Fibroblast of skin of scalp (primary cell): ENCODE measurements around the gene KIAA0586. TPM values are rescaled to one million over a fixed set of nuclear protein-coding genes. Genes with fewer than 3 reads are reported as not detected.
"Not testable (repeated sequence)": the region's sequence is repeated elsewhere in the genome, so short reads cannot be mapped to it uniquely, and the experiment has no call there.

Experiments
- DNase-seq: peaks from one replicate; pipeline ENCODE4 v3.0.0-alpha.2; 2013
- polyA plus RNA-seq, 2 experiments: library from polyadenylated mRNA; unstranded; fragments of 120-200 nt; gene quantifications; one replicate each; pipeline ENCODE4 v1.2.1, GENCODE V29; 2013; ENCODE audit not compliant: insufficient read length in 2 of 2

KIAA0586 gene
- 10.1 TPM for polyA plus RNA-seq (2013, experiment 1 of 2; ENCODE audit: insufficient read length)
- 12.3 TPM for polyA plus RNA-seq (2013, experiment 2 of 2; ENCODE audit: insufficient read length)

DNA sequence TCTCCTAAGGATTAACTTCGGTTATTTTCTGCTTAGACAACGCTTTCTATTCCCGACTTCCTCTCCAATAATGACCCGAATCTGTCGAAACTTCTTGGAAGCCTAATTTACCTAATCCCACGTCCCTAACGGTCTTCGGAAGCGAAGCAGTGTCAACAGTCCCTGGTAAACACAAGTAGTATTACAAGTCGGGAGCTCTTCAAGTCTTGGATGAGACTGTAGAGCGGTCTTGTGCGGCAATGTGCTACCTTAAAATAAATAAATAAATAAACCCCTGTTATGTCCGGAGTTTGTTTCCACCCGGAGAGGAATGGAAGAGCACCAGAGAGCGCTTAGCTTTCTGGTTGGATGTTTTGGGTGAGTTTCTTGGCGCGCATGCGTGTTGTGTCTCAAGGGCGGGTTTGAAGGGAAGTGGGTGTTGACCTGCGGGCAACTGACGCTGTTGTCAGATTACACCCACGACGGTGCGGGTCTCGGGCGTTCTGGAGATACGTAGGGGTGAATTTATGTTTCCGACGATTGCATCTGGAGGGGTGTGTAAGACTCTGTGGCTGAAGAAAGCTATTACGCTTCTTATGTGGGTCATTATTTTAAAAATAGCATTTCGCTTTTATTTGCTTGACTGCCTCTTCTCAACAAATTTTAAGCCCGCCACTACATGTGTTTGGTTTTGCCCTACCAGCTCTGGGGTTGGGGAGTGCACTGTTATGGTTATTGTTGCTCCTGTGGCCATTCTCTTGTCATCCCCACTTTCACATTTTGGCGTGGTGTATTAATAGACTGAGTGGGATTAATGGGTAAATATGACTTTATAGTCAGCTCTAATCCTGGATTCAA, at the start of gene KIAA0586, which contains the start of gene TIMM9:
Gene KIAA0586, plus strand, starts transcription at position 439 of the 837 bp plus-strand sequence. CDS start 546 bp downstream, outside the sequence.
Gene TIMM9, minus strand, starts transcription at position 251 of the 837 bp plus-strand sequence. CDS start 15,586 bp downstream, outside the sequence.
- peak; percentile 99 for DNase-seq

DNA sequence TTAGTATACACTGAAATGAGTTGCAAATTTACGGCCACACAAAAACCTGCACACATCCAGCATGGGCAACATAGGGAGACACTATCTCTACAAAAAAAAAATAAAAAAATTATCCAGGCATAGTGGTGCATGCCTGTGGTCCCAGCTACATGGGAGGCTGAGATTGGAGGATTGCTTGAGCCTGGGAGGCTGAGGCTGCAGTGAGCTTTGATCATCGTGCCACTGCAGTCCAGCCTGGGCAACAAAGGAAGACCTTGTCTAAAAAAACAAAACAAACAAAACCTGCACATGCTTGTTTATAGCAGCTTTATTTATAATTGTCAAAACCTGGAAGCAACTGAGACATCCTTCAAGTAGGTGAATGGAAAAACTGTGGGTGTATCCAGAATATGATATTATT, 36.7 kb upstream of the KIAA0586 start:
- no peak for DNase-seq

DNA sequence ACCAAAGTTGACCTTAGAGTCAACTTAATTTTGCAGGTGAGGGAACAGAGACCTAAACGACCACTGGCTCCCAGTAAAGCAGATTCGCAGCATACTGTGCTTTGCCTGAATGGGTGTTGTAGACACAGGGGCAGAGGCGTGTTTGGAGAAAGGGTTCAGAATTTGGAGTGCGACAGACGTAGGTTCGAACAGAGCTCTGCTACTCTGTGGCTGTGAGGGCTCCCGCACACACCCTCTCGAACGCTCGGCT, 32.0 kb upstream of the KIAA0586 start:
- no peak for DNase-seq

DNA sequence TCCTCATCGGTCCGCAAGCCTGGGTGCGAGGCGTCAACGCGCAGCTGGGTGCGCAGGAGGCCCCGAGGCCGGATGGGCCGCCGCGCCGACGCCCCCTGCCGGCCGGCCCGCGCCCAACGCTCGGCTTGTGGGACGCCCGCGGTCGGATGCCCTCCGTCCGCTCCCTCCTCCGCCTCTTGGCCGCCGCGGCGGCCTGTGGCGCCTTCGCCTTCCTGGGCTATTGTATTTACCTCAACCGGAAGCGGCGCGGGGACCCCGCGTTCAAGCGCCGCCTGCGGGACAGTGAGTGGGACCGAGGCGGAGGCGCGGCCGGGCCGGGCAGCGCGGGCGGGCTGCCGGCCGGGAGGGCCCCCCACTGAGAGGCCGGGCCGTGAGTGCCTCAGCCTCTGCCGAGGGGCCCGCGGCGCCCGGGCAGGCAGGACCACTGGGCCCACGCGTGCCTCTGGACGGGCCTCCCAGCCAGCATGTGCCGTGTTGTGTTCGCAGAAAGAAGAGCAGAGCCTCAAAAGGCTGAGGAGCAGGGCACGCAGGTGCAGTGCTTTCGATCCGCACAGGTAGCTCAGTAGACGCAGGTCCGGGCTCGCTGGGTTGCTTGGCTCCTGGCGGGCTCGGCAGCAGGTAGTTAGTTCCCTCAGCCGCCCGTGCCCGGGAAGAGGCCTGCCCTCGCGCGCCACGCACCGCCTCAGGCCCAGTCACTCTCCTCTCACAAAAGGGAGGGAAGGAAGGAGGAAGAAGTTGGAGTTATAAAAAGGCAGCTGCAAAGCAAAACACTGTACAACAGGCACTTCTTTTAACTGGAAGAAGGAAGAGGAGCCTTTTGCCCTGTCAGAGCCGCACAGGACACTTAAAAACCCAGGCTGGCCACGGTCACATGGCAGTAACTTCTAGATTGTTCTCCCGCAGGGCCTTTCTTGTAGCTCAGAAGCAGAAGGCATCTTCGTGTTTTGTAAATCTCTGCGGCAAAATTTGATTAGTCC, 31.4 kb upstream of the KIAA0586 start, which contains the start of gene TOMM20L:
Gene TOMM20L, plus strand, starts transcription at position 119 of the 977 bp plus-strand sequence. Its CDS starts 28 bp downstream, at position 147.
- DNase-seq: peak; percentile 76

DNA sequence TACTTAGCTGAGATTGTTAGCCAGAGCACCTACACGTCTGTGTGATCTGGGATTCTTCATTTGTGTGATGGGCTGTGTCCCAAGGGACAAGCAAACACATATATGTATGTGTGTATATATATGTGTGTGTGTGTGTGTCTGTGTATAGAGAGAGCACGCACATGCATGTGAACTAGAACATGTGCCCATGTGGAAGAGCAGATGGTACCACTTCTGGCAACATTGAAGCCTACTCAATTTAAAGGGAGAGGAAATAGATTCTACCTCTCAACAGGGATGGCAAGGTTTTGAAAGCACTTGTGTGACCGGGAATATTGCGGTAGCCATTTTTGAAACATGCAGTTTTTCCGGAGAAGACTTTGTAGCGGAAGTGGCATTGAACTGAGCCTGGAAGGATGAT, 30.4 kb upstream of the KIAA0586 start:
- no peak for DNase-seq

DNA sequence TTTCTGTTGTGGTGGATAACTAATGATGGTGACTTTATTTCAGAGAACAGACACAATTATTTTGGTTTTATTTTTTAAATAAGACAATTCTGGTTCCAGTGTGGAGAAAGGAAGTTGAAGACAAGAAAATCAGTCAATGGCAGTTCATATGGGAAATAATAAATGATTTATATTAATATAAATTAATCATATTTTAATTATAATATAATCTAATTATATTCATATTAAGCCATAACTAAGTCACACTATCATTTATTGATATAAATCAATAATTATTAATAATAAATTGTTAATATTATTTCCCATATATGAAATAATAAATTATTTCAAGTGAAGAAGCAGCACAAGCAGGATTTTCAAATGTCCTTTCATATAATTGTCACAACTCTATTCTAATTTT, 29.0 kb upstream of the KIAA0586 start:
- DNase-seq: no peak

DNA sequence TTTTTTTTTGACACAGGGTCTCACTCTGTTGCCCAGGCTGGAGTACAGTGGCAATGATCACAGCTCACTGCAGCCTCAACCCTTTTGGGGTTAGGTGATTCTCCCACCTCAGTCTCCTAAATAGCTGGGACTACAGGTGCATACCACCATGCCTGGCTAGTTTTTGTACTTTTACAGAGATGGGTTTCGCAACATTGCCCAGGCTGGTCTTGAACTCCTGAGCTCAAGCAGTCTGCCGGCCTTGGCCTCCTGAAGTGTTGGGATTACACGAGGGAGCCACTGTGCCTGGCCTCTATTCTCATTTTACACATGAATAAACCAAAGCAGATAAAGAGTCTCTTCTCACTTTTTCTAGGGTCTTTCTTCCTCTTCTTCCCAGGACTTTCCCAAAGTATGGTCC, 28.6 kb upstream of the KIAA0586 start:
- no peak for DNase-seq

DNA sequence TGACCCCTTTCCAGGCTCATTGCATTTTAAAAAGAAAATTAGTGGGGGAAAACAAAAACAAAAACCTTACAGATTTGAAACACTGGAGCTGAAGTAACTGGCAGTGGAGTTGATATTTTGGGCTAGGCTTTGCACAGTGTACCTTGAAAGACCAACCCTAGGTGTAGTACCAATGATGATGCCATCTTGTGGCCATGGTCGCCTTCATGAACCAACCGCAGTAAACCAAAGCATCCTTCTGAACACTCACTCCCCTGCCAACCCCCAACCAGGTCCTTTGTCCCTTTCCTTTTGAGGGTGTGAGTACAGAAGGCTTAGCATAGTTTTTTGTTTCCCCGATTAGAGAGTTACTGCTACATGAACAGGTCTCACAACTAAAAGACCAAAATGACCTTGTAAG, 25.9 kb upstream of the KIAA0586 start:
- DNase-seq: no peak

DNA sequence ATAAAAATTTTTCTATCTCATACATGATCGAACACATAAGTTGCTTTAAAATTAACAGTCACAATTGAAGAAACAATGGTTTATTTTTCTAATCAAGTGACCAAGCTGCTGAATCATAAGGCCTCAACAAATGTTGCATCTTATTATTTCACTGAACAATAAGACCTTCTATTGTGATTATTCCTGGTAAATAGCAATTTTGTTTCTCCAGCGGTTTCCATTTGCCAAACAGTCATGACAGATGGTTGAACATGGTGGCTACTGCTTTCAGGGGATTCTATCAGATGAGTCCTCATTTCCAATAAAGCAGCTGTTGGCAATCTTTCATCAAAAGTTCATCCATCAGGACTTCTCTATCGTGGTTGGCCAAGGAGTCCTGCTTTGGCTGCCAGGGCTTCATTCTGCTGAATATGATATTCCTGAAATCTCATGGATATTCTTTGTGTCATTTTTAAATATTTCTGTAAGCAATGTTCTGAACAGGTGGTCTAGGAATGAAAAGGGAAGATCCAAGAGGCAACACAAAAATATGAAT, 18.8 kb upstream of the KIAA0586 start:
- no peak for DNase-seq

DNA sequence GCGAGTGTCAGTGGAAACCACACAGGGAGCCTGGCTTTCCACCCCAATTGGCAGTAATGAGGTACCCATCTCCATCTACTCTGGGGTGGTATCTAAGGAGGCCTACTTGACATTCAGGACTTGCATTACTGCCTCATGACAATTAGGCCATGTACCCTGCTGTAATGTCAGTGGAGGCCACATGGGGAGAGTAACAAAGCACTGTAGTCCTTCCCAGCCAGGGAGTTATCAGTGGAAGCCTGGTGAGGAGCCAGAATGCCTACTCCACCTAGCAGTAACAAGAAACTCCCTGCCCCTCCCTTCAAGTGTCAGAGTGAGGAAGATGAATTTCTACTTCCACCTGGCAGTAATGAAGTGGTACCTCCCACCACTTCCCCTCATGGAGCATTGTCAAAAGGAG, 12.7 kb upstream of the KIAA0586 start:
- DNase-seq: no peak

DNA sequence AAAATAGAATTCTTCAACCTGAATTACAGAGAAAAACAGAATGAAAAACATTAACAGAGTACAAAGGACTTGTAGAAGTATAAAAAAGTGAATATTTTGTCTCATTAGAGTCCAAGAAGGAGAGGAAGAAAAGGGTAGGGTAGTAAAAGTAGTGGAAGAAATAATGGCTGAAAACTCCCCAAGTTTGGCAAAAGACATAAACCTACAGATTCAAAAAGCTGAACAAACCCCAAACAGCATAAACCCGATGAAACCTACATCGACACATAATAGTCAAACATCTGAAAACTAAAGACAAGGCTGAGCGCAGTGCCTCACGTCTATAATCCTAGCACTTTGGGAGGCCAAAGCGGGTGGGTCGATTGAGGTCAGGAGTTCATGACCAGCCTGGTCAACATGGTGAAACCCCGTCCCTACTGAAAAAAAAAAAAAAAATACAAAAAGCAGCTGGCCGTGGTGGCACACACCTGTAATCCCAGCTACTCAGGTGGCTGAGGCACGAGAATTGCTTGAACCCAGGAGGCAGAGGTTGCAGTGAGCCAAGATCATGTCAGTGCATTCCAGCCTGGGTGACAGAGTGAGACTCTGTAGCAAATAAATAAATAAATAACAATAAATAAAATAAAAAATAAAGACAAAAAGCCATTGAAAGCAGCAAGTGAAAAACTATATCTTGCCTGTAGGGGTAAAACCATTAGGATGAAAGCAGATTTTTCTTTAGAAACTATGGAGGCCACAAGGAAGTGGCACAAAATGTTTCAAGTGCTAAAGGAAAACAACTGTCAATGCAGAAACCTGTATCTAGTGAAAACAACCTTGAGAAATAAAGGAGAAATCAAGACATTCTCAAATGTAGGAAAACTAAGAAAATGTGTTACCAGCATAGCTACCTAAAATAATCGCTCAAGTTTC, 11.6 kb upstream of the KIAA0586 start:
- DNase-seq: no peak

DNA sequence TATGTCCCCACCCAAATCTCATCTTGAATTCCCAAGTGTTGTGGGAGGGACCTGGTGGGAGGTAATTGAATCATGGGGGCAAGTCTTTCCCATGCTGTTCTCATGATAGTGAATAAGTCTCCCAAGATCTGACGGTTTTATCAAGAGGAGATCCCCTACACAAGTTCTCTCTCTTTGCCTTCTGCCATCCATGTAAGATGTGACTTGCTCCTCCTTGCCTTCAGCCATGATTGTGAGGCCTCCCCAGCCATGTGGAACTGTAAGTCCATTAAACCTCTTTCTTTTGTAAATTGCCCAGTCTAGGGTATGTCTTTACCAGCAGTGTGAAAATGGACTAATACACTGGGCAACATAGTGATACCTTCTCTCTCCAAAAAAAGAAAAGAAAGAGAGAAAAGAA, 10.6 kb upstream of the KIAA0586 start:
- not testable (repeated sequence) for DNase-seq

DNA sequence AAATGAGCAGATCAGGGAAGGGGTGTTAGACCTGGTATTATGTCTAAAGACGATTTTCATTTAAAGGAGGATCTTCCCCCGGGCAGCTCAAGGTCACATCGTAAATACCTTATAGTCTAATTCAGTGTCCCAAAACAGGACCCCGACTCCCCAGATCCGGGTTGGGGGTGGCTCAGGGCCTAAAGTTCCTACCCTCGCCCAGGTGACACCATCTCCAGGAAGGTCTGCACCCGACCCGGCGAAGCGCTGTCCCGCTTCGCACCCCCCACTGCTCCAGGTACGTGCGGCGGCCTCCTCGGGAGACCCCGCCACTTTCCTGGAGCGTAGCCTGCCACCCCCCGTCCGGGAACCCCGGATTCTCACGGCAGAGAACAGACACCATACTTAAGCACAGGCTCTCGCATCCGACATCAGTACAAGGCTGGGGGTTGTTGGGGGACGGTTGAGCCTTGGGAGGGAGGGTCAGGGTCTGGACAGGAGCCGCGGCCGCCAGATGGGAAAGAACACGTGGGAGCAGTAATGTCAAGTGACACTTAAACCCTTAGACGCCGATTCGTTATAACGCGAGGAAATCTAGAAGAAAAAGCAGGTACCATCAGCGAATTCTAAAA, 744 bp upstream of the KIAA0586 start:
- peak; percentile 70 for DNase-seq

DNA sequence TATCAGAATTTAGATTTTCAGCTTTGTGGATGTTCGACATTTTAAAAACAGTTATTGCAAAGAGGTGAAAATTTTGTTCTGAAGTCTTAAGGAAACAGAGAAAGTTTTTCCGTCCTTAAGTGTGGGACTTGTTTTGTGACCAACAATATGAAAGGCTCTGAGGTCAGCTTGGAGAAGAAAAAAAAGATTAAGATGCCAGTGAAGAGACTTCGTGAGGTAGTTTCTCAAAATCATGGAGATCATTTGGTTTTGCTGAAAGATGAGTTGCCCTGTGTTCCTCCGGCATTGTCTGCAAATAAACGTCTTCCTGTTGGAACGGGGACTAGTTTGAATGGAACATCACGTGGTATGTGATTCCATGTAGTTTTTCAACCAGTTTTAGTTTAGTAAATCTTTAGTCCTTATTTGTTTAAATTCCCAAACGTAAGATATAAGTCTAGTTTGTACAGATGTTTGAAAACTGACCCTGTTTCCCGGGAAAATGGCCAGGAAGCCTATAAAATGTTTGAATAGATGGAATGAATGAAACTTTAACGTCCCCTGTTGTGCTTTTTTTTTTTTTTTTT, 682 bp downstream of the KIAA0586 start:
- DNase-seq: peak; percentile 49

DNA sequence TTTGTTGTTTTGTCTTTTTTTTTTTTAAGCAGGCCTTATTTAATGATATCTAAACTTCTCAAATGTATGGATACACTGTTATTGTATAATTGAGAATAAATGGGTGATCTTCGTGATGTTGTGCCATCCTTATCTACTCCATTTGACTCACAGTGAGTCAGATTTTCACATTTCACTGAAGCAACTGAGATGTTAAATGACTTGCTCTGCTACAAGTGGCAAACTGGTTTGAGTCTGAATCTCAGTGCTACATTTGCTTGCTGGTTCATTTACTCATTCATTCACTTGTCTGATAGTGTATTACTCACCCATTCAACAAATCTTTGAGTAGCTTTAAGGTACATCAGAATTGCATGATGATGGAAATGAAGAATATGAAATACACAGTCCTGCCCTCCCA, 2.6 kb downstream of the KIAA0586 start:
- DNase-seq: peak; percentile 1

DNA sequence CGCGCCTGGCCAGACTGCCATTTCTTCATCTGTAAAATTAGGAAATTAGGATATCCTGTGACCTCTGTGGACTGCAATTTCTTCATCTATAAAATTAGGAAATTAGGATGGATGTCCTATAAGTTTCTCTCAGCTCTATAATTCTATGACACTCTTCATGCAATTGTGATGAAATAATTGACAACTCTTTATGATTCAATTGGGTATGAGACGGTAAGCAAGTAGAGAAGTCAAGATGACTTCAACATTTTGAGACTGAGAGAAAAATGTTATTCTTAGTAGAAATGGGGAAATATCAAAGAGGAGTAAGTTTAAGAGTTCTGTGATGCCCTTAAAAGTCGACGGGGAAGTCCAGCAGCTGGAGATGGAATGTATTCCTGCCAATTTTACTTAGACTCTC, 12.0 kb downstream of the KIAA0586 start:
- DNase-seq: no peak

DNA sequence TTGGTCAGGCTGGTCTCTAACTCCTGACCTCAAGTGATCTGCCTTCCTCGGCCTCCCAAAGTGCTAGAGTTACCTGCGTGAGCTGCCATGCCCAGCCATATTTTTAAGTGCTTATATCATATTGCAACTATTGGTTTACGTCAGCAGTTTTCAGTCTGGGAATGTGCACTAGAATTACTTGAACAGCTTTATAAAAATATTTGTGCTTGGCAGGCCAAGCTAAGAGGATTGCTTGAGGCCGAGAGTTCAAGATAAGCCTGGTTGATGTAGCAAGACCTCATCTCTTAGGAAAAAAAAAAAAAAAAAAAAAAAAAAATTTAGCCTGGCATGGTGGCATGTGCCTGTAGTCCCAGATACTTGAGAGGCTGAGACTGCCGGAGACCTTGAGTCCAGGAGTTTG, 17.1 kb downstream of the KIAA0586 start:
- no peak for DNase-seq

DNA sequence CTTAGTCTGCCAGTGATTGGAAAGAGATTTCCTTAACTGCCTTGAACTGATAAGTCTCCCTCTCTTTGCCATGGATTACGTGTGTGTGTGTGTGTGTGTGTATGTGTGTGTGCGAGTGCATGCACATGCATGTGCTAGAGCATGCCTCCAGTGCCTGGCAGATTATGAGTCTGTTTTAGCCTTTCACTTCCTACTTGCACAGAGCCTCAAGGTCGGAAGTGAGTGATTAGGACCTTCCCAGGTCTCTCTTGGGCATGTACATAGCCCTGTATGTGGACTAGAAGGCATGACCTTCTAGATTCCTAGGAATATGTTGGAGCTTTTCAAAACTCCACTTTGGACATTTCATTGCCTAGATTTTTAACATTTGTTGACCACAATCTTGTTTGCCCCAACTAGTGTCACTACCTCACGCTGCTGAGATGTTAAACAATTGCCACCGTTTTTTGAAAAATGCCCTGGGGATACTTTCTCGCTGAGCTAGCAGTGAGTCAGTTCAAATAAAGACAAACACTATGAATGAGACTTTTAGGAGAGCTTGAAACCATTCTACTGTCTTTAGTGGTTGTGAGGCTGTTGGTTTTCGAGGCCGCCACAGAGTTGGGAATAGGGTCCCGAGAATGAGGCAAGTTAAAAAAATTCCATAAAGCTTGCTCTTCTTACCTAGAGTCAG, 28.2 kb downstream of the KIAA0586 start:
- no peak for DNase-seq

DNA sequence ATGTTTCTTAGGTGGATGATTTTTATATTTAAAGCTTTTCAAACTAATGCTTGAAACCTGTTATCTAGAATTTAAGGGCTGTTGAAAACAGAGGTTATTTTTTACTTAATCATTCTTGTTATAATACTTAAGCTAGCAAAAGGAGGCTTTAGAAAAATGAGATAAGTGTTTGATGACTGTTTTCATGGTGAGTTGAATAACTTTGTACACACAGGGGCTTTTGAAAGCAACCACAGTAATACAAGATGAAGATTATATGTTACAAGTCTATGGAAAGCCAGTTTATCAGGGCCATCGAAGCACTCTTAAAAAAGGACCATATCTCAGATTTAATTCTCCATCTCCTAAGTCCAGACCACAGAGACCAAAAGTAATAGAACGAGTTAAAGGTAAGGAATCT, 33.3 kb downstream of the KIAA0586 start:
- DNase-seq: no peak

DNA sequence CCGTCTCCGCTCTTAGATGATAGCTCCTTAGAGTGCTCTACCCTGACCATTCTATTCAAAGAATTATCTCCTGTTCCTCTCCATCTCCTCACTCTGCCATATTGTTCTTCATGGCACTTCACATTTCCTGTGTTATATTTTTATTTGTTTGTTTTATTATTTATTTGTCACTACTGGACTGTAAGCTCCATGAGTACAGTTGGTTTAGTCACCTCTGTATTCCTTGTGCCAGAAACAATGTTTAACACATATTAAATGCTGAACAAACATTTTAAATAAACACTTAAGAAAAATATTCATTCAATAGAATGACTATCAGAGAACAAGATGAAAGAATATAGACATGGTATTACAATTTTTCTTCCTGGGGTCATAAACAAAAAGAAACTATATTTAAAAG, 35.6 kb downstream of the KIAA0586 start:
- DNase-seq: no peak
